Smooth muscle cell (in vitro differentiated cells): ENCODE results near the gene AFF2. TPM values are rescaled to one million over a fixed set of nuclear protein-coding genes. Genes with fewer than 3 reads are reported as not detected.

Experiments
- DNase-seq: peaks from one replicate; lab custom pipeline; 2025; ENCODE audit not compliant: unreplicated experiment; lab: John Stamatoyannopoulos, UW
- H2AFZ ChIP-seq: fragments of 200-600 bp; sonication (generic); 2 replicates; pipeline ENCODE4 v1.6.0; 2016; ENCODE audit warnings: antibody characterized with exemption, low read depth, mild to moderate bottlenecking
- H3F3A ChIP-seq: fragments of 200-600 bp; sonication (generic); 2 replicates; pipeline ENCODE4 v1.6.0; 2017; ENCODE audit warnings: antibody characterized with exemption, low read depth
- H3K27ac ChIP-seq: fragments of 200-600 bp; sonication (generic); 2 replicates; pipeline ENCODE4 v1.5.1; 2016; ENCODE audit warnings: low read depth, mild to moderate bottlenecking
- H3K27me3 ChIP-seq: fragments of 200-600 bp; sonication (generic); 2 replicates; pipeline ENCODE4 v1.6.1; 2016; ENCODE audit warnings: low read depth, mild to moderate bottlenecking
- H3K36me3 ChIP-seq: fragments of 200-600 bp; sonication (generic); 2 replicates; pipeline ENCODE4 v1.5.1; 2016; ENCODE audit warnings: low read depth
- H3K4me1 ChIP-seq: fragments of 200-600 bp; sonication (generic); 2 replicates; pipeline ENCODE4 v1.5.1; 2016; ENCODE audit warnings: low read depth
- H3K4me2 ChIP-seq: fragments of 200-600 bp; sonication (generic); 2 replicates; pipeline ENCODE4 v1.6.0; 2016; ENCODE audit warnings: mild to moderate bottlenecking
- H3K4me3 ChIP-seq: fragments of 200-600 bp; sonication (generic); 2 replicates; pipeline ENCODE4 v1.5.1; 2016; ENCODE audit warnings: mild to moderate bottlenecking
- H3K79me2 ChIP-seq: fragments of 200-600 bp; sonication (generic); 2 replicates; pipeline ENCODE4 v1.6.0; 2016; ENCODE audit warnings: low read depth, mild to moderate bottlenecking
- H3K9ac ChIP-seq: fragments of 200-600 bp; sonication (generic); 2 replicates; pipeline ENCODE4 v1.6.0; 2016; ENCODE audit warnings: low read depth
- H3K9me3 ChIP-seq: fragments of 200-600 bp; sonication (generic); replicated peaks from 2 replicates; pipeline ENCODE4 v1.5.1; 2016; ENCODE audit warnings: low read depth
- H4K20me1 ChIP-seq: fragments of 200-600 bp; sonication (generic); 2 replicates; pipeline ENCODE4 v1.6.0; 2016; ENCODE audit warnings: low read depth
- CTCF ChIP-seq: fragments of 200-600 bp; sonication (generic); IDR thresholded peaks from 2 replicates; pipeline ENCODE4 v1.5.1; 2017; ENCODE audit warnings: borderline replicate concordance, mild to moderate bottlenecking, antibody characterized with exemption; ENCODE audit not compliant: insufficient read depth, poor library complexity, severe bottlenecking
- WGBS: methylation state at CpG from one replicate; pipeline ENCODE4 v1.1.7; 2016; ENCODE audit warnings: low lambda C conversion rate; 5-methylcytosine and 5-hydroxymethylcytosine counted together
- polyA plus RNA-seq: library from polyadenylated mRNA; unstranded; fragments of >200 nt; fragmentation: Nextera tagmentation; extraction: Ambion mirVana; gene quantifications from 2 replicates; pipeline ENCODE4 v1.2.1, GENCODE V29; 2016
- total RNA-seq: library from RNA; depleted of rRNA; stranded (reverse); fragments of >200 nt; gene quantifications from 2 replicates; pipeline ENCODE4 v1.2.3, GENCODE V29; 2014

Gene AFF2
- total and polyA plus RNA-seq, 2 experiments from 2014 or later = 0.57 to 3.6 TPM

- 68% methylated on average over 15 of the region's 15 CpGs for WGBS
- no peak for TF ChIP-seq CTCF
- no peak overlapping the region for H3K27ac ChIP-seq
These were observed 37.3 kb downstream of the AFF2 start for GRCh38 chrX:148537556-148538182.

GRCh38 chrX:148538582-148538981, 38.2 kb downstream of the AFF2 start:
- H2AFZ ChIP-seq = no peak overlapping the region
- no peaks in the 10 kb centered on the region for H3K4me1 ChIP-seq
- H3K27me3 ChIP-seq = no peaks in the 10 kb centered on the region
- no peak overlapping the region for H3K27ac ChIP-seq
- WGBS = 73% methylated on average over 2 of the region's 2 CpGs
- no peaks in the 10 kb centered on the region for H3K9me3 ChIP-seq
- no peak overlapping the region for H3K9ac ChIP-seq
- no peak overlapping the region for H3K4me3 ChIP-seq
- H3K4me2 ChIP-seq = no peak overlapping the region
- no peak for TF ChIP-seq CTCF
- DNase-seq = no peak
- no peaks in the 10 kb centered on the region for H3F3A ChIP-seq
- no peaks in the 10 kb centered on the region for H4K20me1 ChIP-seq
- H3K36me3 ChIP-seq = no peaks in the 10 kb centered on the region
- H3K79me2 ChIP-seq = no peaks in the 10 kb centered on the region

More at GRCh38 chrX:148537556-148538182, 37.3 kb downstream of the AFF2 start:
- Histone ChIP-seq H3K9me3 (no peaks in the 10 kb centered on the region), H3F3A (no peaks in the 10 kb centered on the region), H3K4me2 (no peak overlapping the region), H3K27me3 (no peaks in the 10 kb centered on the region), H3K36me3 (no peaks in the 10 kb centered on the region), H2AFZ (no peak overlapping the region), H3K4me1 (no peaks in the 10 kb centered on the region), H4K20me1 (no peaks in the 10 kb centered on the region), H3K9ac (no peak overlapping the region), H3K4me3 (no peak overlapping the region), H3K79me2 (no peaks in the 10 kb centered on the region)
- DNase-seq = no peak

- WGBS = 42% methylated on average over 1 of the region's 1 CpG
- no peaks in the 10 kb centered on the region for H4K20me1 ChIP-seq
These were observed 39.7 kb downstream of the AFF2 start for GRCh38 chrX:148540114-148540513.

More at GRCh38 chrX:148540114-148540513, 39.7 kb downstream of the AFF2 start:
- Histone ChIP-seq H3K4me1 (no peaks in the 10 kb centered on the region), H3K27me3 (no peaks in the 10 kb centered on the region), H3K4me2 (no peak overlapping the region), H2AFZ (no peak overlapping the region), H3K36me3 (no peaks in the 10 kb centered on the region), H3K9ac (no peak overlapping the region), H3K79me2 (no peaks in the 10 kb centered on the region), H3K9me3 (no peaks in the 10 kb centered on the region), H3F3A (no peaks in the 10 kb centered on the region), H3K4me3 (no peak overlapping the region), H3K27ac (no peak overlapping the region)
- no peak for TF ChIP-seq CTCF
- no peak for DNase-seq
